T-helper 1 cell treated with Interleukin-12 subunit alpha and Interleukin-12 subunit beta and Interleukin-4 antibody, amounts not matched to agents 30 μg/mL and 1 μg/mL, for 36 hours (primary cell): ENCODE data around the gene NANOS3.
"Not testable (repeated sequence)": the region's sequence is repeated elsewhere in the genome, so short reads cannot be mapped to it uniquely, and the experiment has no call there.

Source experiments
- H3K27ac Mint-ChIP-seq: one replicate; pipeline ENCODE4 v1.8.0; 2021; ENCODE audit warnings: mild to moderate bottlenecking, mixed read lengths
- H3K27me3 Mint-ChIP-seq: one replicate; pipeline ENCODE4 v1.8.0; 2021; ENCODE audit warnings: low read depth, mixed read lengths
- H3K36me3 Mint-ChIP-seq: one replicate; pipeline ENCODE4 v1.8.0; 2021; ENCODE audit warnings: low read depth, mixed read lengths
- H3K4me1 Mint-ChIP-seq: one replicate; pipeline ENCODE4 v1.8.0; 2021; ENCODE audit warnings: low read depth, mixed read lengths
- H3K4me3 Mint-ChIP-seq: one replicate; pipeline ENCODE4 v1.8.0; 2021; ENCODE audit warnings: mild to moderate bottlenecking, moderate library complexity, mixed read lengths
- H3K9me3 Mint-ChIP-seq: one replicate; pipeline ENCODE4 v1.8.0; 2021; ENCODE audit warnings: mixed read lengths

Gene NANOS3

DNA sequence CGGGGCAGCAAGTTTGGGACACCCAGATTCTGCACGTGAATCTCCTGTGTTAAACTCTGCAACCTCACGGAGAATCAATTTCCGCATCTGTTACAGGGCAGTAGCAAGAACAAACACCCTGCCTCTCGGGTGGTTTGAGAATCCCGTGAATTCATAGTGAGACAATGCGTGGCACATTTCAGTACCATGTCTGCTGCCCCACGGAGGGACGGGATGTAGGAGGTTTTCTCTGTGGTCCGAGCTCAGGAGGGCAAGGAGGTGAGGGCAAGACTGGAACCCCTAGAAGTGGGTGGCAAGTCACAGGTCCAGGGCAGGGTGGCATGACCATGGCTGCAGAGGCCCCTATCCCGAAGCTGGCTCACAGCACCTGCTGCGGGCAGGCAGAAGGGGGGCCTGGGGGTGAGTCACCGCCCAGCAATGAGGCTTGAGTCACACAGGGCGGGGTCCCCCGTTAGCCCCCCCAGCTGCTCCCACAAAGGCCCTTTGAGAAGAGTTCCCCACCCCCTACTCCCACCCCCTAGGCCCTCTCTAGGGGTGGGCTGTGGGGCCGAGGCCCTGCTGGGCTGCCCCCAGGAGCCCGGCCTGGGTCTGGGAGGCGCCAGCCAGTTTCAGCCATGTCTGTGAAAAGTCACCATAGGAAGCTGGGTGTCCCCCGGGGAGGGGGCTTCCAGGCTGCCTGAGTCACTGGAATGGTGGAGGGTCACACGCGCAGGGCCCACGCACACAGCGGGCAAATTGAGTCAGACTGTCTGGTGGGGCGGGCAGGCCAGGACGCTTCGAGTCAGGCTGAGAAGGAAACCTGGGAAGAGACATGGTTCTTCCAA lies 25.8 kb upstream of the NANOS3 start:
- H3K27me3 Mint-ChIP-seq = no peaks in the 10 kb centered on the region
- H3K4me3 Mint-ChIP-seq = peak overlapping the region; percentile 51
- H3K27ac Mint-ChIP-seq = peak overlapping the region; percentile 77
- peaks cover 17% of the 10 kb centered on the region for H3K4me1 Mint-ChIP-seq
- no peaks in the 10 kb centered on the region for H3K36me3 Mint-ChIP-seq
- H3K9me3 Mint-ChIP-seq = no peaks in the 10 kb centered on the region

- H3K36me3 Mint-ChIP-seq, H3K9me3 Mint-ChIP-seq, H3K27ac Mint-ChIP-seq, H3K4me3 Mint-ChIP-seq, H3K27me3 Mint-ChIP-seq: not testable (repeated sequence)
- peaks cover 11% of the 10 kb centered on the region for H3K4me1 Mint-ChIP-seq
Measured at GRCh38 chr19:13851734-13852114, 25.2 kb upstream of the NANOS3 start.

- H3K4me3 Mint-ChIP-seq, H3K27ac Mint-ChIP-seq, H3K27me3 Mint-ChIP-seq, H3K4me1 Mint-ChIP-seq, H3K36me3 Mint-ChIP-seq, H3K9me3 Mint-ChIP-seq: not testable (repeated sequence)
Measured at GRCh38 chr19:13852171-13852707, 24.7 kb upstream of the NANOS3 start.

- no peak overlapping the region for H3K27ac Mint-ChIP-seq
- peaks cover 3% of the 10 kb centered on the region for H3K27me3 Mint-ChIP-seq
- peaks cover 14% of the 10 kb centered on the region for H3K4me1 Mint-ChIP-seq
- H3K4me3 Mint-ChIP-seq = no peak overlapping the region
- no peaks in the 10 kb centered on the region for H3K36me3 Mint-ChIP-seq
- H3K9me3 Mint-ChIP-seq = no peaks in the 10 kb centered on the region
Measured at GRCh38 chr19:13856497-13856896, 20.4 kb upstream of the NANOS3 start.

DNA sequence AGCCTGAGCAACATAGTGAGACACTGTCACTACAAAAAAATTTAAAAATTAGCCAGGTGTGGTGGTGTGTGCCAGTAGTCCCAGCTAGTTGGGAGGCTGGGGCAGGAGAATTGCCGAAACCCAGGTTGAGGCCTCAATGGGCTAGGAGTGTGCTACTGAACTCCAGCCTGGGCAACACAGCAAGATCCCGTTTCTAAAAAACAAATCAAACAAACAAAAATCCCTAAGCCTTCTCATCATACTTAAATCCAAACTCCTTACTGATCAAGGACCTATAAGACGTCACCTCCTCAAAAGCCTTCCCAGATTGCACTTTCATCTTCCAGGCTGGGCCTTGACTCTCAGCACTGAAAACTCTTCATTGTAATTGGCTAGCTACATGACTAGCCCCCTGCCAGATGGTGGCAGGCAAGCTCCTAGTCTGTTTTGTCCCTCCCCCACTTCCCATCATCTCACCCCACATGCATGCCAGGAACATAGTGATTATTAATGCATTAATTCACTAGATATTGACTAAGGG lies 17.5 kb upstream of the NANOS3 start:
- peaks cover 17% of the 10 kb centered on the region for H3K27me3 Mint-ChIP-seq
- H3K27ac Mint-ChIP-seq = peak overlapping the region; percentile 5
- peaks cover 32% of the 10 kb centered on the region for H3K4me1 Mint-ChIP-seq
- H3K4me3 Mint-ChIP-seq = no peak overlapping the region
- no peaks in the 10 kb centered on the region for H3K36me3 Mint-ChIP-seq
- H3K9me3 Mint-ChIP-seq = no peaks in the 10 kb centered on the region

DNA sequence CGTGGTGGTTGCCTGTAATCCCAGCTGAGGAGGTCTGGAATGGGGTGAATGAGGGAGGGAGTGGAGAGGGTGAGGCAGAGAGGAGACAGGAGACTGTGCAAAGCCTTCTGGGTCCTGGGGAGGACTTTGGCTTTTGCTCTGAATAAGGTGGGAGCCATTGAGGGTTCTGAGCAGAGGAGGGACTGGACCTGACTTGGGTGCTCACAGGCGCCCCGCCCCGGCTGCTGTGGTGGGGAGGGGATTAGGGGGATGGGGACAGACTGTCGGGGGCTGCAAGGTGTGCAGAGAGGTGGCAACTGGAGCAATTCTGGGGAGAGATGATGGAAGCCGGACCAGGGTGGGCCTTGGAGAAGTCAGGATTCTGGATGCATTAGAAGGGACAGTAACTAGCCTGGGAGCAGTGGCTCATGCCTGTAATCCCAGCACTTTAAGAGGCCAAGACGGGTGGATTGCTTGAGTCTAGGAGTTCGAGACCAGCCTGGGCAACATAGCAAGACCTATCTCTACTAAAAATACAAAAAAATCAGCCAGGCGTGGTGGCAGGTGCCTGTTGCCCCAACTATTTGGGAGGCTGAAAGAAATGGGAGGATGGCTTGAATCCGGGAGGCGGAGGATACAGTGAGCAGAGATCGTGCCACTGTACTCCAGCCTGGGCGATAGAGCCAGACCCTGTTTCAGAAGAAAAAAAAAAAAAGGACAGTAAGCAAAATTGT lies 16.1 kb upstream of the NANOS3 start:
- Mint-ChIP-seq H3K27ac (peak overlapping the region; percentile 98), H3K4me3 (peak overlapping the region; percentile 95), H3K36me3 (no peaks in the 10 kb centered on the region), H3K27me3 (peaks cover 20% of the 10 kb centered on the region), H3K4me1 (peaks cover 33% of the 10 kb centered on the region), H3K9me3 (no peaks in the 10 kb centered on the region)

DNA sequence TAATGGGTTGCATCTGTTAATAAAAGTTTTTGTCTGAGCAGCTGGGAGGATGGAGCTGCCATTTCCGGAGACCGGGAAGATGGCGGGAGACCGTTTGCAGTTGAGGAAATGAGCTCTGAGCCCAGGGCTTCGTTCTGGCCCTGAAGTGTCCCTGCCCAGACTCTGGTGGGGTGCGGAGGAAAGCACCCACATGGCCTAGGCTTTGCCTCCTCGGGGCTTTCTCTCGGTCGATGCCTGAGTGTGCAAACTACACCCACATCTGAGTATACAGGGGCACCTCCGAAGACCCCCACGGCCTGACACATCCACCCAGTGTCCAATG lies 15.6 kb upstream of the NANOS3 start:
- Mint-ChIP-seq H3K4me3 (peak overlapping the region; percentile 95), H3K9me3 (no peaks in the 10 kb centered on the region), H3K27ac (peak overlapping the region; percentile 98), H3K27me3 (peaks cover 22% of the 10 kb centered on the region), H3K4me1 (peaks cover 35% of the 10 kb centered on the region), H3K36me3 (peaks cover under 1% of the 10 kb centered on the region)

- Mint-ChIP-seq H3K27me3 (peaks cover 26% of the 10 kb centered on the region), H3K27ac (peak overlapping the region; percentile 98), H3K36me3 (peaks cover 4% of the 10 kb centered on the region), H3K4me1 (peaks cover 39% of the 10 kb centered on the region), H3K9me3 (no peaks in the 10 kb centered on the region), H3K4me3 (peak overlapping the region; percentile 95)
Measured at GRCh38 chr19:13861714-13862531, 15.0 kb upstream of the NANOS3 start.

DNA sequence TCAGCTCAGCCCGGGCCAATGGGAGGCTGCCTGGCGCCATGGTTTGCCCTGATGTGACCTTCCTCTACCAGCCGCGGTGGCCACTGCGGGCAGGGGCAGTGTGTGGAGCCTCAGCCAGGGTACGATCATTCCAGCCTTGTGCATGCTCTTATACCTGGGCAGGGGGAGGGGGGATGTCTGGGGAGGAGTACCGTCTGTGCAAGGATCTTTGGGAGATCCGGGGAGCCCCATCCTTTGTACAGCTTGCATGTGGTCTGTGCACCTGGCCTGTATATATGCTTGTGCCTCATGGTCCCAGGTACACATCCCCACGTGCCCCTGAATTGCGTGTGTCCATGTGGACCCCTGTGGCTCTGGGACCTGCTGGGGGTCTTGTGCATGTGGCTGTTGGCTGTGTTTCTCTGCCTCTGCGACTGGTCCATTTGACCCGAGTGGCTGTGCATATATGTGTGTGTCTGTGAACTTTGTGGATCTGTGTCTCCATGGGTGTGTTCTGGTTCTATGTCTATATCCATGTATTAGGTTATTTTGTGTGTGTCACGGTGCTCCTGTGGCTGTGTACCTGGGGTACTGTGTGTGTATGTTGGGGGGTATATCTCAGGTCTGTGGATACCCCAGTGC lies 12.8 kb upstream of the NANOS3 start:
- no peaks in the 10 kb centered on the region for H3K9me3 Mint-ChIP-seq
- H3K27me3 Mint-ChIP-seq = peaks cover 38% of the 10 kb centered on the region
- peak overlapping the region; percentile 65 for H3K4me3 Mint-ChIP-seq
- H3K36me3 Mint-ChIP-seq = peaks cover 4% of the 10 kb centered on the region
- H3K4me1 Mint-ChIP-seq = peaks cover 39% of the 10 kb centered on the region
- peak overlapping the region; percentile 3 for H3K27ac Mint-ChIP-seq

- Mint-ChIP-seq H3K9me3 (no peaks in the 10 kb centered on the region), H3K4me3 (peak overlapping the region; percentile 65), H3K27me3 (peaks cover 38% of the 10 kb centered on the region), H3K36me3 (peaks cover 4% of the 10 kb centered on the region), H3K4me1 (peaks cover 34% of the 10 kb centered on the region), H3K27ac (peak overlapping the region; percentile 3)
Measured at GRCh38 chr19:13864667-13865570, 12.0 kb upstream of the NANOS3 start.

DNA sequence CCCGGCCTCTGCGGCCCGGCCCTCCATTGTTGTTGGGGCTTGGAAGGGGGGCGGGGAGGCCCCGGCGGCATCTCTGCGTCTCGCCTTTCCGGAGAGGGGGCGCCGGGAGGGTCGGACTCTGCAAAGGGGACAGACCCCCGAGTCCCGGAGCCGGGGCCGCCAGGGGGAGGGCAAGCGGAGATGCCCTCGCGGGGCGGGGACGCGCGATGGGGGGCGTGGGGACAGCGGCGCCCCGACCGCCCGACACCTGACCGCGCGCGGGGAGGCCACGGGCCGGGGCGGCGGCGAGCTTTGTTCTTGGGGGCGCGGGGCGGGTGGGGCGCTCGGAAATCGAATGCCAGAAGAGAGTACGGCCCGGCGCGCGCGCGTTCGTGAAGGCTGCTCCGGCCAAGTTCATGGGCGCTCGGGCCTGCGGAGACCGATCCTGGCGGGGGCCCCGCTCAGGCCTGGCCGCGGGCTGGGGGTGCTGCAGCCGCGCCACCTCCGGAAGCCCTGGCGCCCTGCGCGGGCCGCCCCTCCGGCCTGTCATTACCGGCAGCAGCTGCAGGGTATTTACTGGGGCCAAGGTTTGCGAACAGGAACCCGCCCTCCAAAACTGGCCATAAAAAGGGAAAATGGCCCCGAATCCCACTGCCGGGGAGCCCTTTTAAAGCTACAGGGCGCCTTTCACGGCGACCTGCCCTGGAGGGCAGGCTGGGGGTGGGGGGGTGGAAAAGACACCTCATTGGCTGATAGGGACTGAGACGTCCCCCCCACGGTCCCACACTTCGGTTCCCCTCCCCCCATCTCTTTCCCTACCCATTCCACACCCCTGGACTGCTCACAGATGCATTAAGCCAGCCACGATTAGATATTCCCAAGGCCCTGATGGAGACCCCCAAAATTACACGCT lies 11.1 kb upstream of the NANOS3 start:
- Mint-ChIP-seq H3K27me3 (peaks cover 39% of the 10 kb centered on the region), H3K36me3 (peaks cover 4% of the 10 kb centered on the region), H3K4me3 (peak overlapping the region; percentile 68), H3K9me3 (no peaks in the 10 kb centered on the region), H3K4me1 (peaks cover 31% of the 10 kb centered on the region), H3K27ac (no peak overlapping the region)

GRCh38 chr19:13866463-13867046 lies 10.4 kb upstream of the NANOS3 start:
- peaks cover 24% of the 10 kb centered on the region for H3K4me1 Mint-ChIP-seq
- peak overlapping the region; percentile 68 for H3K4me3 Mint-ChIP-seq
- H3K27ac Mint-ChIP-seq = peak overlapping the region; percentile 43
- peaks cover 4% of the 10 kb centered on the region for H3K36me3 Mint-ChIP-seq
- H3K27me3 Mint-ChIP-seq = peaks cover 43% of the 10 kb centered on the region
- H3K9me3 Mint-ChIP-seq = no peaks in the 10 kb centered on the region
